Muscle of leg (tissue), 11 donors: Measurements from ENCODE around the gene NAIP. TPM values are rescaled to one million over a fixed set of nuclear protein-coding genes. Genes with fewer than 3 reads are reported as not detected.
"Not testable (repeated sequence)": the region's sequence is repeated elsewhere in the genome, so short reads cannot be mapped to it uniquely, and the experiment has no call there.

Experiments used
- DNase-seq: peaks from one replicate; pipeline ENCODE4 v3.0.0; 2013
- H3K27ac ChIP-seq: one replicate; pipeline ENCODE4 v1.5.1; 2013; ENCODE audit warnings: mild to moderate bottlenecking, low read length, control low read depth
- H3K27me3 ChIP-seq: one replicate; pipeline ENCODE4 v1.6.1; 2013; ENCODE audit warnings: low read length; ENCODE audit not compliant: control insufficient read depth, insufficient read depth
- H3K36me3 ChIP-seq: one replicate; pipeline ENCODE4 v1.6.1; 2013; ENCODE audit warnings: low read length; ENCODE audit not compliant: control insufficient read depth, insufficient read depth
- H3K4me1 ChIP-seq: one replicate; pipeline ENCODE4 v1.6.1; 2013; ENCODE audit warnings: low read length; ENCODE audit not compliant: control insufficient read depth, insufficient read depth
- H3K4me3 ChIP-seq: one replicate; pipeline ENCODE4 v1.5.1; 2013; ENCODE audit warnings: low read length, control low read depth
- H3K9me3 ChIP-seq: replicated peaks from 2 replicates; pipeline ENCODE4 v1.6.1; 2013; ENCODE audit warnings: low read depth, low read length; ENCODE audit not compliant: control insufficient read depth
- WGBS: methylation state at CpG from one replicate; pipeline ENCODE4 v1.1.5; 2013; ENCODE audit warnings: missing lambda C conversion rate; ENCODE audit not compliant: insufficient coverage; 5-methylcytosine and 5-hydroxymethylcytosine counted together
- polyA plus RNA-seq, 8 donors: library from polyadenylated mRNA; unstranded; fragments of 120-200 nt; gene quantifications; one replicate each; pipeline versions ENCODE4 v1.2.1 to v1.2.3, GENCODE V29; 2013; ENCODE audit warnings: inconsistent platforms in 1 of 8, low replicate concordance in 1 of 8; ENCODE audit not compliant: insufficient read length in 8 of 8, insufficient read depth in 1 of 8
- total RNA-seq: library from RNA; stranded (reverse); fragments of 120-200 nt; gene quantifications from one replicate; pipeline ENCODE4 v1.2.4, GENCODE V29; 2013

NAIP gene
- total and polyA plus RNA-seq, 9 donors = 8.0 to 20.5 (median 11.6) TPM

DNA sequence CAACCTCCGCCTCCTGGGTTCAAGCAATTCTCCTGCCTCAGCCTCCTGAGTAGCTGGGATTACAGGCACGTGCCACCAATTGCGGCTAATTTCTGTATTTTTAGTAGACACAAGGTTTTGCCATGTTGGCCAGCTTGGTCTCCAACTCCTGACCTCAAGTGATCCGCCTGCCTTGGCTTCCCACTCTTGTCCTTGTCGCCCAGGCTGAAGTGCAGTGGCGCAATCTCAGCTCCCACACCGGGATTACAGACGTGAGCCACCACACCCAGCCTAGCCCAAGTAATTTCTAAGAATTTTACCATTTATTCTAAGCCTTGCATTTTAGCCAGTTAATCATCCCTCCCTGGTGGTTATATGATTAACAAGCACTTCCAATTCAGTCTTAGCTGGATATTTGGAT lies 11.0 kb downstream of the NAIP start:
- H3K9me3 ChIP-seq = no peaks in the 10 kb centered on the region
- H3K4me1 ChIP-seq = no peaks in the 10 kb centered on the region
- H3K27me3 ChIP-seq = no peaks in the 10 kb centered on the region
- no peak for DNase-seq
- H3K4me3 ChIP-seq = no peak overlapping the region
- H3K36me3 ChIP-seq = no peaks in the 10 kb centered on the region
- no peak overlapping the region for H3K27ac ChIP-seq
- WGBS = 85% methylated on average over 8 of the region's 8 CpGs

DNA sequence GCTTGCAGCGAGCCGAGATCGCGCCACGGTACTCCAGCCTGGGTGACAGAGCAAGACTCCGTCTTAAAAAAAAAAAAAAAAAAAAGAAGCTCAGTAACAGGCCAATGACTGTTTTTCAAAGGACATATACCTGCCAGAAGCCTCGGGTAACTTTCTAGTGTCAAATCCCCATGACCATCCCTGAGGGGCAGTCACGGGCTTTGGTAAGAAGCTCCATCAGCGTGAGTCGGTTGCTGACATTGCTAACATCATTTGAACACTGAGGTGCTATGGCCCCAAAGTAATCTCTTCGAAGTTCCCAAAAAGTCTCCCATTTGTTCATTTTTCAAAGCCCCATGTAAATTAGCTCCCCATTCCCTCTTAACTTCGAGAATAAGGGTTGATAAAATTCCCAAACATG lies 11.6 kb downstream of the NAIP start:
- no peaks in the 10 kb centered on the region for H3K27me3 ChIP-seq
- no peaks in the 10 kb centered on the region for H3K4me1 ChIP-seq
- H3K27ac ChIP-seq = no peak overlapping the region
- H3K36me3 ChIP-seq = no peaks in the 10 kb centered on the region
- 92% methylated on average over 2 of the region's 12 CpGs for WGBS
- DNase-seq = no peak
- H3K4me3 ChIP-seq = no peak overlapping the region
- H3K9me3 ChIP-seq = no peaks in the 10 kb centered on the region

DNA sequence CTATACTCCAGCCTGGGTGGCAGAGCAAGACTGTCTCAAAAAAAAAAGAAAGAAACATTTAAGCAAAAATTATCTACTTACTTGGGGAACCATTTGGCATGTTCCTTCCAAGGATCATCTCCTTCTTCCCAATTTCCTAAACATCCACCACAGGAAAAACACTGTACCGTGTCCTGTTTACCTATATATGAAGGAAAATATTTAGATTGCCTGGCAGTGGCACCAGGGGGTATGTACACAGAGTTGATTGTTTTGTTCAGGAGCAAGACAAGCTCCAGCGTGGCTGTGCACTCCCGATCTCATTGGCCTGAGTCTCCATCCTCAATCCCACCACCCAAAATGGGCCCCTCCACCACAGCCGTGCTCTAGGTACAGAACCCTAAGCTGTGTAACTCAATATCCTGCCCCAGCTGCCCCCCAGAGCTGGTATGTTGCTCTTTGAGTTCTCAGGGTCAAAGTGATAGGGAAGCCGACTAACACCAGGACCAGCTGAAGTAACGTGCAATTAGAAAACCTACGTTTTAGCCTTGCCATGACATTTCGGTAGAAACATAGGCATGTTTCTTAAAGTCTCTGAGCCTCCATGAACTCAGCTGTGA lies 13.8 kb downstream of the NAIP start:
- no peak for DNase-seq
- 72% methylated on average over 6 of the region's 8 CpGs for WGBS

DNA sequence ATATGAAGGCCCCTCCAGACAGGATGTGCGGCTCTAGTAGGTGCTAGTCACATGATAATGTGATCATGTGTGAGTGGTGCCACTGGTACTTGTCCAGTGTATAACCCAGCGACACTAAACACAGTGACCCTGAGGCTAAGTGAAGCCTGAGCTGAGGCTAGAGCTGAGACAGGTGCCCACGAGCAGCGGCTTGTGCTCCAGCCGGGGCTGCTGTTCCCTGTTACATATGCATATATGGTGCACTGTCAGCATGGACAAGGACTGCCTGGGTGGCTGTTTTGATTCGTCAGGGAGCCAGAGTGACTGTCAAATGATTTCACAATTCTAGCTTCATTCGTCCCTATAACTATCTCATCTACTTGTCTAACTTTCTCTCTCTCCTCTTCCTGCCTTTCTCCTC lies 18.2 kb downstream of the NAIP start:
- DNase-seq, H3K27ac ChIP-seq, H3K4me1 ChIP-seq, H3K36me3 ChIP-seq, H3K4me3 ChIP-seq, H3K27me3 ChIP-seq, H3K9me3 ChIP-seq: not testable (repeated sequence)
- no CpG with 5 or more reads among the region's 7 CpGs for WGBS

More for the DNA sequence above, 13.8 kb downstream of the NAIP start:
- no peaks in the 10 kb centered on the region for H3K36me3 ChIP-seq
- H3K4me1 ChIP-seq = no peaks in the 10 kb centered on the region
- H3K4me3 ChIP-seq = no peak overlapping the region
- H3K27ac ChIP-seq = no peak overlapping the region
- H3K27me3 ChIP-seq = no peaks in the 10 kb centered on the region
- no peaks in the 10 kb centered on the region for H3K9me3 ChIP-seq

DNA sequence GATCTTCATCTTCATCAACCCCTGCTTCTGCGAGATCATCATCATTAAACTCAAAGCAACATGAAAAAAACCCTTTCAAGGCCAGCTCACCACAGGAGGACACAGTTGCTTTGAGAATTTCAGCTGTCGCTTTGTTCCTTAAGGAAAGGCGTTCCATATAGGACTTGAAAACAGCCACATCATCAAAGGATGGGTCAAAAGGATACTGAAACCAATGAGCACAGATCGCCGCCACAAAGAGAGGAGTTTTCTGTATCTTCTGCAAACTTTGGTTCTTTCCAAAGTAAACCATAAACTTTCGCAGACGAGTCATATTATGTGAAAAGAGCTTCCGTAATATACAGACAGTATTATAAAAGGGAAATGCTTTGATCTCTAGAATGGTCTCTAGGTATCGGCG lies 40.3 kb downstream of the NAIP start:
- not testable (repeated sequence) for H3K27me3 ChIP-seq, H3K9me3 ChIP-seq, H3K4me1 ChIP-seq, H3K4me3 ChIP-seq, H3K36me3 ChIP-seq, DNase-seq, H3K27ac ChIP-seq
- no CpG with 5 or more reads among the region's 10 CpGs for WGBS

DNA sequence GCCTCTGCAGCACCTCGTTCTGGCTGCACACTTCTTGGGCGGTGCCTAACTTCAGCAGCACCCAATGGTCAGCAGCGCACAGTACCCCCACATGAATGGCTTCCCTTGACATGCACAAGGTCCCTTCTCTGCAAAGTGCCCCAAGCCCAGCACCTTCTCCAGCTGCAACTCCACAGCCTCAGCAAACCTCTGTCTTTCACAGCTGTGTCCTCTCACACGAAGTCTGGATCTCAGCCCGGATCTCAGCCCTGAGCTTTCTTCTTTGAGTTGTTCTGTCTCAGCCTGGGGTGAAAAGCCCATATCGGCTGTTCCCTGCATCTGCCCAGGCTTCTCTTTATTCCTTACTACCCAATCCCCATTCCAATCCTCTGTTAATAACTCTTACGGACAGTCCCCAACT lies 57.9 kb downstream of the NAIP start:
- not testable (repeated sequence) for H3K4me1 ChIP-seq, H3K27me3 ChIP-seq, DNase-seq, H3K27ac ChIP-seq, H3K4me3 ChIP-seq, H3K9me3 ChIP-seq, H3K36me3 ChIP-seq
- no CpG with 5 or more reads among the region's 7 CpGs for WGBS

DNA sequence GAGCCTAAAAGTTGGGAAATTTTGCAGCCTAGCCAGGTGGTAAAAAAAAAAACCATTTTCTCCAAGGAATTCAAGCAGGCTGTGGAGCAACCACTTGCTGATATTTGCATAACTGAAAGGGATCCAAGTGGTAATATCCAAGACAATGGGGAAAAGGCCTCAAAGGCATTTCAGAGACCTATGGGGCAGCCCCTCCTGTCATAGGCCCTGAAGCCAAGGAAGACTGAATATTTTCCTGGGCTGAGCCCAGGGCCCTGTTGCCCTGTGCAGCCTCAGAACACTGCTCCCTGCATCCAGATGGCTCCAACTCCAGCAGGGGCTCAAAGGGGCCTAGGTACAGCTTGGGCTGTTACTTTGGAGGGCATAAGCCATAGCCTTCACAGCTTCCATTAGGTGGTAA lies 60.6 kb downstream of the NAIP start:
- not testable (repeated sequence) for DNase-seq, H3K36me3 ChIP-seq, H3K4me3 ChIP-seq, H3K4me1 ChIP-seq, H3K27me3 ChIP-seq, H3K27ac ChIP-seq, H3K9me3 ChIP-seq

DNA sequence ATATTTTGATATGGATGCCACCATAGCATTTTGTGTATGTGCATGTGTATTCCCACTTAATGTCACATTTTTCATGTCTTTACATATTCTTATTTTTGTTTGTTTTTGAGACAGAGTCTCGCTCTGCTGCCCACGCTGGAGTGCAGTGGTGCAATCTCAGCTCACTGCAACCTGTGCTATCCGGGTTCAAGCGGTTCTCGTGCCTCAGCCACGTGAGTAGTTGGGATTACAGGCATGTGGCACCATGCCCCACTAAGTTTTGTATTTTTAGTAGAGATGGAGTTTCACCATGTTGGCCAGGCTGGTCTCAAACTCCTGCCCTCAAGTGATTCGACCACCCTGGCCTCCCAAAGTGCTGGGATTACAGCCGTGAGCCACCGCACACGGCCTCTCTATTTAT lies 72.1 kb downstream of the NAIP start:
- H3K4me1 ChIP-seq, H3K27ac ChIP-seq, H3K9me3 ChIP-seq, H3K4me3 ChIP-seq, H3K36me3 ChIP-seq, H3K27me3 ChIP-seq, DNase-seq: not testable (repeated sequence)
- no CpG with 5 or more reads among the region's 10 CpGs for WGBS

DNA sequence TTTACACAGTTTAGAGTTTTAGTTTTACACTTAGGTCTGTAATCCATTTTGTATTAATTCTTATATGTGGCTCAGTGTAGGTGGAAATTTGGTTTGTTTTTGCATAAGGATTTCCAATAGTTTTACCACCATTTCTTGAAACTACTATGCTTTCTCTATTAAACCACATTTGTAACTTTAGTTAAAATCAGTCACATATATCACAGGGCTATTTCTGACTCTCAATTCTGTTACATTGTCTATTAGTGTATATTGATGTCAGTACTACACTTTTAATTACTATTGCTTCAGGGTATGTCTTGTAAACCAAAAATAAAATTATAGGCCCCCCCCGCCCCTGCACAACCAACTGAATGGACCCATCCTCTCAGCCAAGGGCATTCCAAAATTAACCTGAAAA lies 92.6 kb downstream of the NAIP start:
- H3K36me3 ChIP-seq, H3K27ac ChIP-seq, H3K27me3 ChIP-seq, H3K4me1 ChIP-seq, H3K9me3 ChIP-seq, DNase-seq, H3K4me3 ChIP-seq: not testable (repeated sequence)
- no CpG with 5 or more reads among the region's 1 CpG for WGBS

DNA sequence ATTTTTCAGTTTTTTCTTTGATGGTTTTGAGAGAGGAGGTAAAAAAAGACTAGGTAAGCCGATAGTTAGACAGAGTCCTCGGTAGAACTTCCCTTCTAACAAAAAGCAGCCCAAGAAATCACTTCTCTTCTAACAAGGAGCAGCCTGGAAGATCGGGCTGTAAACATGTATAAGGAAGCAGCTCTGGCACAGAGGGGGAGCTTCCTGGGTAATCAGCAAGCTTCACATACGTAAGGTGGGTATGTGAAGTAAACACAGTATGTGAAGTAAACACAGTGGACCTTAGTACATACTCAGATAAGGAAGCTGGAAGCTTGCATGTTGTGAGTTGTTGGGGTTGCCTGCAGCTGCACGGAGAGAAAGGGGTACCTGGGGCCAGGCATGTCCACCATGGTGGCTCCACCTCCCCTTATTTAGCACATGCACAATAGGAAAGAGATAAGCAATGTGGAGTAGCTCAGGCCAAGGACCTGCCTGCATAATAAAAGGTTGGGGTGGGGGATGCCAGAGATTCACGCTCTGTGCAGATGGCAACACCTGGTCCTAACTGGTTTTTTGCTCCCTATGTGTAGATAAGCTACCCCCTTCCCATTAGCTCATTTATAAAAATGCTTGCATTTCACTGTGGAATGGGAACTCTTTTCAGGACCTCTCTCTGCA lies 93.3 kb downstream of the NAIP start:
- not testable (repeated sequence) for H3K9me3 ChIP-seq, H3K4me3 ChIP-seq, H3K4me1 ChIP-seq, H3K36me3 ChIP-seq, H3K27ac ChIP-seq, DNase-seq, H3K27me3 ChIP-seq
- WGBS = no CpG with 5 or more reads among the region's 6 CpGs

DNA sequence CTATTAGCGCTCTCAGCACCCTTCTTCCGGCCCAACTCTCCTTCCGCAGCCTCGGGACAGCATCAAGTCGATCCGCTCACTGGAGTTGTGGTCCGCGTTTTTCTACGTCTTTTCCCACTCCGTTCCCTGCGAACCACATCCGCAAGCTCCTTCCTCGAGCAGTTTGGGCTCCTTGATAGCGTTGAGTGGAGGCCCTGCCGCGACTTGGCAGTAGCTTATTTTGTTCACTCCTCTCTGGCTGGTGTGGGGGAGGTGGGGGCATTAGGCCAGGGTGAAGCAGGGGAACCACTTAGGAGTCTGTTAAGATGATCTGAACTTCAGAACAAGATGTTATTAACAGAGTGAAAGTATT lies 100.0 kb downstream of the NAIP start:
- WGBS = no CpG with 5 or more reads among the region's 16 CpGs
- H3K27ac ChIP-seq = not testable (repeated sequence)

More for the DNA sequence above, 100.0 kb downstream of the NAIP start:
- not testable (repeated sequence) for H3K27me3 ChIP-seq, H3K9me3 ChIP-seq, DNase-seq, H3K4me1 ChIP-seq, H3K36me3 ChIP-seq, H3K4me3 ChIP-seq
